ENCODE results near the gene TNIK. TPM values are rescaled to one million over a fixed set of nuclear protein-coding genes. Genes with fewer than 3 reads are reported as not detected.
A peak's percentile ranks its signal among the peaks of the same experiment; 100 is the strongest.

The TNIK gene
- total and polyA plus RNA-seq, 12 donors = 9.3 to 51.9 (median 35.1) TPM

GRCh38 chr3:171183042-171183441 is 277.2 kb downstream of the TNIK start:
- DNase-seq (no peak), ATAC-seq (no peak)
- Histone ChIP-seq H3K27ac (no peak overlapping the region), H3K9me3 (no peaks in the 10 kb centered on the region), H3K36me3 (no peaks in the 10 kb centered on the region), H3K4me1 (peaks cover 2 to 47% (median 26%) of the 10 kb centered on the region in 9 donors), H3K4me3 (no peak overlapping the region), H3K27me3 (no peaks in the 10 kb centered on the region)
- TF ChIP-seq CTCF (IDR thresholded peaks at IDR 0.05) = peak in 2 of 9 donors; percentile 15 to 19
- intact Hi-C loops (cut with DNase I) = loop anchor here in 7 of 10 donors (10.0 kb wide), 7 partner anchors 112 to 382 kb away; no protein-coding TSS in a partner anchor
- 32 to 44% methylated on average over 4 of the region's 4 CpGs for WGBS, 2 donors

GRCh38 chr3:171181907-171182690 is 278.1 kb downstream of the TNIK start:
- peaks cover 2 to 39% (median 23%) of the 10 kb centered on the region in 9 donors for H3K4me1 ChIP-seq
- WGBS, 2 donors = 85 to 86% methylated on average over 4 of the region's 4 CpGs

GRCh38 chr3:171178714-171179113 is 281.5 kb downstream of the TNIK start:
- Histone ChIP-seq H3K27me3 (no peaks in the 10 kb centered on the region), H3K27ac (no peak overlapping the region), H3K4me1 (peaks cover 6 to 38% (median 22%) of the 10 kb centered on the region in 9 donors), H3K4me3 (no peak overlapping the region), H3K36me3 (no peaks in the 10 kb centered on the region), H3K9me3 (no peaks in the 10 kb centered on the region)
- intact Hi-C loops (cut with DNase I) = loop anchor here in 1 of 10 donors (5.0 kb wide), 1 partner anchor 279 kb away; no protein-coding TSS in a partner anchor
- DNase-seq = no peak
- TF ChIP-seq CTCF (IDR thresholded peaks at IDR 0.05) = no peak
- ATAC-seq = no peak

More at GRCh38 chr3:171181907-171182690, 278.1 kb downstream of the TNIK start:
- ATAC-seq = peak in 1 of 8 donors; percentile 16
- no peak for TF ChIP-seq CTCF (IDR thresholded peaks at IDR 0.05)
- Histone ChIP-seq H3K4me3 (no peak overlapping the region), H3K9me3 (no peaks in the 10 kb centered on the region), H3K27me3 (no peaks in the 10 kb centered on the region), H3K27ac (no peak overlapping the region), H3K36me3 (no peaks in the 10 kb centered on the region)
- intact Hi-C loops (cut with DNase I) = loop anchor here in 7 of 10 donors (10.0 kb wide), 7 partner anchors 113 to 383 kb away; no protein-coding TSS in a partner anchor
- no peak for DNase-seq

- no peaks in the 10 kb centered on the region for H3K9me3 ChIP-seq
- 82 to 85% methylated on average over 2 of the region's 2 CpGs for WGBS, 2 donors
- no peaks in the 10 kb centered on the region for H3K27me3 ChIP-seq
- no peak overlapping the region for H3K4me3 ChIP-seq
- no peak for DNase-seq
- no peaks in the 10 kb centered on the region for H3K36me3 ChIP-seq
- ATAC-seq = no peak
- no peak for TF ChIP-seq CTCF (IDR thresholded peaks at IDR 0.05)
- intact Hi-C loops (cut with DNase I) = loop anchor here in 1 of 10 donors (5.0 kb wide), 1 partner anchor 280 kb away; no protein-coding TSS in a partner anchor
- H3K4me1 ChIP-seq = peaks cover 6 to 34% (median 24%) of the 10 kb centered on the region in 9 donors
- no peak overlapping the region for H3K27ac ChIP-seq
Observed at GRCh38 chr3:171177553-171177952, 282.7 kb downstream of the TNIK start.
